ENCODE data around the gene NOG. TPM values are rescaled to one million over a fixed set of nuclear protein-coding genes. Genes with fewer than 3 reads are reported as not detected.

The NOG gene
- total RNA-seq, 6 experiments from 2014 or later: 0.11 to 0.29 TPM; not detected in 4

DNA sequence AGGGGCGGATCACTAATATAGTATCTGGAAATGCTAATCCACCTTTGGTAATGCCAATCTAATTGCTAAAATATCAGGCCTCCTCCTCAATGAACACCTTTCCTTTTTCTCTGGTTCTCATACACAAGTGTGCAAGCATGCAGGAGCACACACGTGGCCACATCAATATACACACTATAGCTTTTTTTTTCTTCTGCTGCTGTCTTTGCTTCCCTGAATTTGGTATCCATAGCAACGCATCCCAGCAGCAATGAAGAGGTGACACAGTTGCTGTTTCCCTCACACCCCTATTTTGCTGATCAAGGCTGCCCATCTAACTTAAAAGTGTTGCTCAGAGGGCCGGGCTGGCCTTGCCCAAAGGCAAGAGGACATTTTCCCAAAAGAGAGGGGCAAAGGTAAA lies 15.4 kb downstream of the NOG start:
- Histone ChIP-seq H3K9me3 (no peaks in the 10 kb centered on the region), H3K4me3 (no peak overlapping the region), H3K36me3 (no peaks in the 10 kb centered on the region), H3K27me3 (no peaks in the 10 kb centered on the region), H3K4me1 (no peaks in the 10 kb centered on the region), H3K27ac (no peak overlapping the region)
- DNase-seq: no peak
- ATAC-seq: no peak
- TF ChIP-seq, protein P1, sequence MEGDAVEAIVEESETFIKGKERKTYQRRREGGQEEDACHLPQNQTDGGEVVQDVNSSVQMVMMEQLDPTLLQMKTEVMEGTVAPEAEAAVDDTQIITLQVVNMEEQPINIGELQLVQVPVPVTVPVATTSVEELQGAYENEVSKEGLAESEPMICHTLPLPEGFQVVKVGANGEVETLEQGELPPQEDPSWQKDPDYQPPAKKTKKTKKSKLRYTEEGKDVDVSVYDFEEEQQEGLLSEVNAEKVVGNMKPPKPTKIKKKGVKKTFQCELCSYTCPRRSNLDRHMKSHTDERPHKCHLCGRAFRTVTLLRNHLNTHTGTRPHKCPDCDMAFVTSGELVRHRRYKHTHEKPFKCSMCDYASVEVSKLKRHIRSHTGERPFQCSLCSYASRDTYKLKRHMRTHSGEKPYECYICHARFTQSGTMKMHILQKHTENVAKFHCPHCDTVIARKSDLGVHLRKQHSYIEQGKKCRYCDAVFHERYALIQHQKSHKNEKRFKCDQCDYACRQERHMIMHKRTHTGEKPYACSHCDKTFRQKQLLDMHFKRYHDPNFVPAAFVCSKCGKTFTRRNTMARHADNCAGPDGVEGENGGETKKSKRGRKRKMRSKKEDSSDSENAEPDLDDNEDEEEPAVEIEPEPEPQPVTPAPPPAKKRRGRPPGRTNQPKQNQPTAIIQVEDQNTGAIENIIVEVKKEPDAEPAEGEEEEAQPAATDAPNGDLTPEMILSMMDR (IDR thresholded peaks at IDR 0.05): no peak
- TF ChIP-seq POLR2A (IDR thresholded peaks at IDR 0.05): no peak
- 69% methylated on average over 4 of the region's 4 CpGs for WGBS (ENCODE audit: insufficient coverage, low coverage, low lambda C conversion rate, missing lambda C conversion rate)
- intact Hi-C loops (cut with DNase I): no loop called here

DNA sequence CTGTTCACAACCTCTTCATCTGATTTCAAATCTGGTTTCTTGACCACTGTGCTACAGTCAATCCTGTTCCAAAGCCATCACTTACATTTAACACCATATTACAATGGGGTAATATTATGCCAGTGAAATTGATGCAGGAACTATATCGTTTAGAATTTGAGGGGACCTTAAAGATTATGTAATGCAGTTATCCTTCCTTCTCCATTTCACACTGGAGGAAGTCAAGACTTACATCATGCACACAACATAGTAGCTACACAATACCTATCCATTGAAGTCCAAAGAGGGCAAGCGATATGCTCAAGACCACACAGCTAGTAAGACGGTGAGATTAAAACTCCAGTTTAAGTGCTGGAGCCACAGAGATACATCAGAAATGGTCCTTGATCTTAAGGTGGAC lies 16.8 kb downstream of the NOG start:
- Histone ChIP-seq H3K4me1 (no peaks in the 10 kb centered on the region), H3K4me3 (no peak overlapping the region), H3K27ac (no peak overlapping the region), H3K27me3 (no peaks in the 10 kb centered on the region), H3K36me3 (no peaks in the 10 kb centered on the region), H3K9me3 (no peaks in the 10 kb centered on the region)
- no peak for TF ChIP-seq POLR2A (IDR thresholded peaks at IDR 0.05)
- TF ChIP-seq, protein P1 (IDR thresholded peaks at IDR 0.05): no peak
- ATAC-seq: no peak
- WGBS (ENCODE audit: insufficient coverage, low coverage, low lambda C conversion rate, missing lambda C conversion rate): 66% methylated on average over 3 of the region's 3 CpGs
- intact Hi-C loops (cut with DNase I): no loop called here
- DNase-seq: no peak

DNA sequence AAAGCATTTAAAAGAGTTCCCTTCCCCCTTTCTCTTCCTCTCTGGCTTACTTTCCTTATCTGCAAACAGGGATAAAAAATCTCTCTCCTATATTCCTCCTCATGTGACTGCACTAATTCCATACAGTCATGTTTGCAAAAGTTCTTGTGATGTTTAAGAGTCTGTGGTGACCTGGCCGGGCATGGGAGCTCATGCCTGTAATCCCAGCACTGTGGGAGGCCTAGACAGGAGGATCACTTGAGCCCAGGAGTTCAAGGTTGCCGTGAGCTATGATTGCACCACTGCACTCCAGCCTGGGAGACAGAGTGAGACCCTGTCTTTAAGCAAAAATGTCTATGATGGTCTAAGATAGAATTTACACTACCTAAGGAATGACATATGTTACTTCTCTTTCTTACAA lies 19.6 kb downstream of the NOG start:
- TF ChIP-seq, protein P1 (IDR thresholded peaks at IDR 0.05): no peak
- no peak for TF ChIP-seq POLR2A (IDR thresholded peaks at IDR 0.05)
- WGBS (ENCODE audit: insufficient coverage, low coverage, low lambda C conversion rate, missing lambda C conversion rate): 50% methylated on average over 2 of the region's 2 CpGs
- intact Hi-C loops (cut with DNase I): no loop called here

DNA sequence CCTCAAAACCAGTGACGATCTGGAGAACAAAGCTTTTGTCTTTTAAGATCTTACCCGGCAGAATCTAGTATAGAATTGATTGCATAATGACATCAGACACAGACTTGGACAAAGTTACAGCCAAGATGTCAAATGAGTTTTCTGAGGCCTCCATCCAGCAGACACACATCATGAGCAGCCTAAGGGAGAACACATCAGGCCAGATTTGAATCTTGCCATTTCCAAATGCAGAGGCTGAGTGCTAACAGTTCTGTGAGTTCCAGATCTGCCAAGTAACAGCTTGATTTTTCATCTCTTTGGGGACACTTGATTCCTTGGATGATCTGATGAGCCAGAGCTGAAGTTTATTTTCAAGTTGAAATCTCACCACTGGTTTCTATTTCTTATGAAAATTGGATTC lies 21.0 kb downstream of the NOG start:
- WGBS (ENCODE audit: insufficient coverage, low coverage, low lambda C conversion rate, missing lambda C conversion rate): 66% methylated on average over 2 of the region's 2 CpGs
- intact Hi-C loops (cut with DNase I): no loop called here
- H3K27ac ChIP-seq: no peak overlapping the region
- no peak for ATAC-seq
- no peak overlapping the region for H3K4me3 ChIP-seq
- H3K27me3 ChIP-seq: no peaks in the 10 kb centered on the region
- no peak for TF ChIP-seq POLR2A (IDR thresholded peaks at IDR 0.05)
- TF ChIP-seq, protein P1 (IDR thresholded peaks at IDR 0.05): no peak
- DNase-seq: no peak
- H3K36me3 ChIP-seq: no peaks in the 10 kb centered on the region
- H3K9me3 ChIP-seq: no peaks in the 10 kb centered on the region
- no peaks in the 10 kb centered on the region for H3K4me1 ChIP-seq

More for the DNA sequence above, 19.6 kb downstream of the NOG start:
- no peak for ATAC-seq
- Histone ChIP-seq H3K4me3 (no peak overlapping the region), H3K4me1 (no peaks in the 10 kb centered on the region), H3K9me3 (no peaks in the 10 kb centered on the region), H3K36me3 (no peaks in the 10 kb centered on the region), H3K27ac (no peak overlapping the region), H3K27me3 (no peaks in the 10 kb centered on the region)
- no peak for DNase-seq

- Histone ChIP-seq H3K27ac (no peak overlapping the region), H3K9me3 (no peaks in the 10 kb centered on the region), H3K36me3 (no peaks in the 10 kb centered on the region), H3K4me3 (no peak overlapping the region), H3K27me3 (no peaks in the 10 kb centered on the region), H3K4me1 (no peaks in the 10 kb centered on the region)
- DNase-seq (no peak), ATAC-seq (no peak)
- intact Hi-C loops (cut with DNase I): no loop called here
- no CpG with 5 or more reads among the region's 2 CpGs for WGBS (ENCODE audit: insufficient coverage, low coverage, low lambda C conversion rate, missing lambda C conversion rate)
- no peak for TF ChIP-seq POLR2A (IDR thresholded peaks at IDR 0.05)
- TF ChIP-seq, protein P1 (IDR thresholded peaks at IDR 0.05): no peak
Measured at GRCh38 chr17:56616239-56616638, 22.7 kb downstream of the NOG start.
